ENCODE measurements around the gene ZDHHC14. TPM values are rescaled to one million over a fixed set of nuclear protein-coding genes. Genes with fewer than 3 reads are reported as not detected.

ZDHHC14 gene
- total RNA-seq, 1 donor = 4.3 TPM

- TF ChIP-seq CTCF (IDR thresholded peaks at IDR 0.05; ENCODE audit: insufficient read depth, low read depth, low read length) = no peak
These were observed 230.4 kb downstream of the ZDHHC14 start for GRCh38 chr6:157611406-157611805.

GRCh38 chr6:157613011-157613522 lies 232.1 kb downstream of the ZDHHC14 start:
- H3K4me3 ChIP-seq (ENCODE audit: low read depth, low read length) = no peak overlapping the region
- TF ChIP-seq CTCF (IDR thresholded peaks at IDR 0.05; ENCODE audit: insufficient read depth, low read depth, low read length) = no peak
- peak; percentile 87 for DNase-seq (ENCODE audit: low read depth)

More at GRCh38 chr6:157611406-157611805, 230.4 kb downstream of the ZDHHC14 start:
- DNase-seq (ENCODE audit: low read depth) = no peak
- H3K4me3 ChIP-seq (ENCODE audit: low read depth, low read length) = no peak overlapping the region

- H3K4me3 ChIP-seq (ENCODE audit: low read depth, low read length) = no peak overlapping the region
- TF ChIP-seq CTCF (IDR thresholded peaks at IDR 0.05; ENCODE audit: insufficient read depth, low read depth, low read length) = peak; percentile 10
- DNase-seq (ENCODE audit: low read depth) = peak; percentile 59
These were observed 233.1 kb downstream of the ZDHHC14 start for GRCh38 chr6:157614026-157614568.

- H3K4me3 ChIP-seq (ENCODE audit: low read depth, low read length) = no peak overlapping the region
- peak; percentile 26 for TF ChIP-seq CTCF (IDR thresholded peaks at IDR 0.05; ENCODE audit: insufficient read depth, low read depth, low read length)
- DNase-seq (ENCODE audit: low read depth) = peak; percentile 31
These were observed 234.4 kb downstream of the ZDHHC14 start for GRCh38 chr6:157615420-157615769.

GRCh38 chr6:157615951-157616350 lies 235.0 kb downstream of the ZDHHC14 start:
- H3K4me3 ChIP-seq (ENCODE audit: low read depth, low read length) = no peak overlapping the region
- DNase-seq (ENCODE audit: low read depth) = no peak
- no peak for TF ChIP-seq CTCF (IDR thresholded peaks at IDR 0.05; ENCODE audit: insufficient read depth, low read depth, low read length)

GRCh38 chr6:157620944-157621343 lies 240.0 kb downstream of the ZDHHC14 start:
- no peak for DNase-seq (ENCODE audit: low read depth)
- no peak overlapping the region for H3K4me3 ChIP-seq (ENCODE audit: low read depth, low read length)
- no peak for TF ChIP-seq CTCF (IDR thresholded peaks at IDR 0.05; ENCODE audit: insufficient read depth, low read depth, low read length)

GRCh38 chr6:157621406-157621805 lies 240.4 kb downstream of the ZDHHC14 start:
- TF ChIP-seq CTCF (IDR thresholded peaks at IDR 0.05; ENCODE audit: insufficient read depth, low read depth, low read length) = no peak
- no peak for DNase-seq (ENCODE audit: low read depth)

More at GRCh38 chr6:157621406-157621805, 240.4 kb downstream of the ZDHHC14 start:
- H3K4me3 ChIP-seq (ENCODE audit: low read depth, low read length) = no peak overlapping the region
